Prostate gland (tissue), 2 donors: ENCODE results near the gene RGL1. TPM values are rescaled to one million over a fixed set of nuclear protein-coding genes. Genes with fewer than 3 reads are reported as not detected.

Experiments
- DNase-seq: peaks from one replicate; pipeline ENCODE4 v3.0.0-alpha.2; 2019; ENCODE audit warnings: low spot score
- H3K27ac ChIP-seq, 2 donors: fragments of 200-600 bp; sonication (generic); 2 replicates each; pipeline ENCODE4 v1.5.1; 2017 to 2019
- H3K27me3 ChIP-seq: fragments of 200-600 bp; sonication (generic); replicated peaks from 2 replicates; pipeline ENCODE4 v1.5.1; 2019; ENCODE audit not compliant: insufficient read depth
- H3K36me3 ChIP-seq, 2 donors: fragments of 200-600 bp; sonication (generic); 1 replicate in 1 of 2; 2 replicates in 1 of 2; pipeline versions ENCODE4 v1.5.1 to v1.8.1; 2017 to 2019
- H3K4me1 ChIP-seq: fragments of 200-600 bp; sonication (generic); replicated peaks from 2 replicates; pipeline ENCODE4 v1.5.1; 2019
- H3K4me3 ChIP-seq, 2 donors: fragments of 200-600 bp; sonication (generic); 2 replicates each; pipeline ENCODE4 v1.5.1; 2017 to 2019
- H3K9me3 ChIP-seq: fragments of 200-600 bp; sonication (generic); 2 replicates; pipeline ENCODE4 v1.5.1; 2017
- CTCF ChIP-seq, 4 experiments: fragments of 200-600 bp in 2 of 4; fragments of 450-650 bp in 2 of 4; sonication (generic) in 2 of 4; IDR thresholded peaks; 1 replicate in 3 of 4; 2 replicates in 1 of 4; pipeline ENCODE4 v1.5.1; 2016 to 2019; ENCODE audit warnings: antibody characterized with exemption in 4 of 4, mild to moderate bottlenecking in 2 of 4, moderate library complexity in 2 of 4
- POLR2A ChIP-seq: fragments of 450-650 bp; IDR thresholded peaks from one replicate; pipeline ENCODE4 v1.6.1; 2016; ENCODE audit warnings: antibody characterized with exemption, mild to moderate bottlenecking
- POLR2AphosphoS5 ChIP-seq: sonication (generic); formaldehyde crosslinking; IDR thresholded peaks from one replicate; pipeline ENCODE4 v1.6.1; 2017; ENCODE audit warnings: antibody characterized with exemption
- WGBS: methylation state at CpG from one replicate; pipeline ENCODE4 v1.1.5; 2018; 5-methylcytosine and 5-hydroxymethylcytosine counted together
- intact Hi-C: fragments of 100-400 bp; cut with DNase I; formaldehyde crosslinking; loops from one replicate; pipeline ENCODE4 v1.14.2; 2022
- total RNA-seq, 2 donors: library from RNA; depleted of rRNA; stranded (reverse); fragments of >200 nt; gene quantifications; one replicate each; pipeline ENCODE4 v1.1.0, GENCODE V29; 2016

RGL1 gene
- total RNA-seq, 2 donors from 2014 or later: 11.1 to 49.6 TPM

- TF ChIP-seq POLR2A (no peak), POLR2AphosphoS5 (no peak), CTCF (IDR thresholded peaks at IDR 0.05) (no peak)
- H3K9me3 ChIP-seq: no peaks in the 10 kb centered on the region
- H3K36me3 ChIP-seq: no peaks in the 10 kb centered on the region
- H3K27ac ChIP-seq: no peak overlapping the region
- no peaks in the 10 kb centered on the region for H3K4me1 ChIP-seq
- no peaks in the 10 kb centered on the region for H3K27me3 ChIP-seq
- intact Hi-C loops: no loop called here
- DNase-seq: no peak
- no peak overlapping the region for H3K4me3 ChIP-seq
Observed at GRCh38 chr1:183770816-183771128, 34.1 kb upstream of the RGL1 start.

GRCh38 chr1:183773482-183774274, 31.2 kb upstream of the RGL1 start:
- no peaks in the 10 kb centered on the region for H3K4me1 ChIP-seq
- no peaks in the 10 kb centered on the region for H3K36me3 ChIP-seq
- H3K27me3 ChIP-seq: no peaks in the 10 kb centered on the region
- 73% methylated on average over 3 of the region's 3 CpGs for WGBS
- TF ChIP-seq CTCF (IDR thresholded peaks at IDR 0.05) (no peak), POLR2A (no peak), POLR2AphosphoS5 (no peak)
- intact Hi-C loops: no loop called here
- no peaks in the 10 kb centered on the region for H3K9me3 ChIP-seq
- no peak for DNase-seq
- H3K4me3 ChIP-seq: no peak overlapping the region
- H3K27ac ChIP-seq: no peak overlapping the region

- TF ChIP-seq POLR2AphosphoS5 (no peak), CTCF (IDR thresholded peaks at IDR 0.05) (no peak), POLR2A (no peak)
- Histone ChIP-seq H3K9me3 (no peaks in the 10 kb centered on the region), H3K4me3 (no peak overlapping the region), H3K27me3 (no peaks in the 10 kb centered on the region), H3K27ac (no peak overlapping the region), H3K4me1 (no peaks in the 10 kb centered on the region), H3K36me3 (no peaks in the 10 kb centered on the region)
- DNase-seq: no peak
- intact Hi-C loops: no loop called here
- 99% methylated on average over 3 of the region's 3 CpGs for WGBS
Observed at GRCh38 chr1:183774938-183775337, 30.0 kb upstream of the RGL1 start.

- H3K4me1 ChIP-seq: no peaks in the 10 kb centered on the region
- 93% methylated on average over 3 of the region's 3 CpGs for WGBS
- intact Hi-C loops: no loop called here
- DNase-seq: no peak
- no peak for TF ChIP-seq POLR2AphosphoS5
- no peaks in the 10 kb centered on the region for H3K9me3 ChIP-seq
- H3K27ac ChIP-seq: no peak overlapping the region
- H3K4me3 ChIP-seq: no peak overlapping the region
- H3K27me3 ChIP-seq: no peaks in the 10 kb centered on the region
- no peaks in the 10 kb centered on the region for H3K36me3 ChIP-seq
Observed at GRCh38 chr1:183776731-183777130, 28.2 kb upstream of the RGL1 start.

- no peaks in the 10 kb centered on the region for H3K4me1 ChIP-seq
- no peaks in the 10 kb centered on the region for H3K9me3 ChIP-seq
- no peak overlapping the region for H3K4me3 ChIP-seq
- WGBS: 68% methylated on average over 3 of the region's 3 CpGs
- no peaks in the 10 kb centered on the region for H3K36me3 ChIP-seq
- no peak for TF ChIP-seq POLR2A
- no peak for TF ChIP-seq POLR2AphosphoS5
- no peak for TF ChIP-seq CTCF (IDR thresholded peaks at IDR 0.05)
- no peak for DNase-seq
- intact Hi-C loops: no loop called here
- no peak overlapping the region for H3K27ac ChIP-seq
- H3K27me3 ChIP-seq: no peaks in the 10 kb centered on the region
Observed at GRCh38 chr1:183777328-183777727, 27.6 kb upstream of the RGL1 start.
